Spinal cord (tissue), 10 donors: ENCODE data around the gene ZFHX2. TPM values are rescaled to one million over a fixed set of nuclear protein-coding genes. Genes with fewer than 3 reads are reported as not detected.

Experiments used
- DNase-seq, 6 donors: peaks; one replicate each; pipeline versions ENCODE4 v3.0.0 to v3.0.0-alpha.2; 2013 to 2015; ENCODE audit warnings: low spot score in 6 of 6, low read depth in 4 of 6
- H3K27ac ChIP-seq: one replicate; pipeline ENCODE4 v1.5.1; 2013; ENCODE audit warnings: low read depth, low read length, control low read depth
- H3K27me3 ChIP-seq: one replicate; pipeline ENCODE4 v1.6.1; 2013; ENCODE audit warnings: low read length; ENCODE audit not compliant: control insufficient read depth, insufficient read depth
- H3K36me3 ChIP-seq: one replicate; pipeline ENCODE4 v1.6.1; 2013; ENCODE audit warnings: low read length; ENCODE audit not compliant: control insufficient read depth, insufficient read depth
- H3K4me1 ChIP-seq: one replicate; pipeline ENCODE4 v1.6.1; 2013; ENCODE audit warnings: low read length; ENCODE audit not compliant: control insufficient read depth, insufficient read depth
- H3K4me3 ChIP-seq: one replicate; pipeline ENCODE4 v1.5.1; 2013; ENCODE audit warnings: low read depth, low read length, control low read depth
- H3K9me3 ChIP-seq: one replicate; pipeline ENCODE4 v1.6.1; 2013; ENCODE audit warnings: low read length; ENCODE audit not compliant: control insufficient read depth, insufficient read depth
- WGBS: methylation state at CpG from one replicate; pipeline ENCODE4 v1.1.5; 2013; ENCODE audit warnings: missing lambda C conversion rate; ENCODE audit not compliant: insufficient coverage; 5-methylcytosine and 5-hydroxymethylcytosine counted together
- polyA plus RNA-seq, 2 donors: library from polyadenylated mRNA; unstranded; fragments of 120-200 nt; gene quantifications; one replicate each; pipeline ENCODE4 v1.2.1, GENCODE V29; 2013; ENCODE audit not compliant: insufficient read length in 2 of 2
- total RNA-seq, 2 donors: library from RNA; depleted of rRNA in 1 of 2; stranded (reverse); fragments of 120-200 nt in 1 of 2; fragments of >200 nt in 1 of 2; gene quantifications; one replicate each; pipeline versions ENCODE4 v1.2.3 to v1.2.4, GENCODE V29; 2013 to 2014
- donor health status: healthy.

The ZFHX2 gene
- total and polyA plus RNA-seq, 4 donors: 1.8 to 31.3 (median 14.3) TPM

DNA sequence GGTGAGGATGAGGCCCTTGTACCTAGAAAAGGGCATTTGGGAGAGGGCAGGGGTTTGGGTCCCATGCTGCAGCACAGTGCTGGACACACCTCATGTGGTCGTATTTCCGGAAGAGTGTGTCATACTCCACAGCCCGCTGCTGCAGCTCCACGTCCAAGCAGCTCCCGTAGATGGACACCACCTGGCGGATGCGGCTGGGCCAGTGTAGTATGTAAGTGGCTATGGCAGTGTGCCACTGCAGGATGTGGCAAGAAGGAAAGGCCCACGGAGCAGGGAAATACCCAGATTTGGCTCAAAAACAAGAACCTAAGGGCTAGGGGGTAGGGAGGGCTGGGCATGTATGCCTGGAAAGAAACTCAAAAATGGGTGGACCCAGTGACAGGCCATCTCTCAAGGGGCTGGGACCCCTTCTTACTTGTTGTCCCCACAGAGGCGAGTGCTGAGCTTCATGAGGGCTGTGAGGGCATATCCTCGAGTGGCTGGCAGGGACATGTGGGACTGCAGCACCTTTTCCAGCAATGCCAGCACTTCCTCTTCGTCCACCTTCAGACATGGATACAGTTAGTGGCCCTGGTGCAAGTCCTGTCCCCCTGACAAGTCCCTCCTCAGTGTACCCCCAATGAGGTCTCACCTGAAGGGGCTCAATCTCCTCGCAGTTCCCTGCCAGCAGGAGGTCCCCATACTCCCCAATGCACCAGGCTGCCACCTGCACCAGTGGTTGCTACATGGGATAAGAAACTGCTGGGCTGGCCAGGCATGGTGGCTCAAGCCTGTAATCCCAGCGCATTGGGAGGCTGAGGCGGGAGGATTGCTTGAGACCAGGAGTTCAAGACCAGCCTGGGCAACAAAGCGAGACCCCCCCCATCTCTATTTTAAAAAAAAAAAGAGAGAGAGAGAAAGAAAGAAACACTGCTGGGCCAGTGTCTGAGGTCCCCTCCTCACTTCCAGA lies 10.6 kb upstream of the ZFHX2 start:
- Histone ChIP-seq H3K27ac (no peak overlapping the region), H3K36me3 (peaks cover 31% of the 10 kb centered on the region), H3K4me1 (peaks cover 28% of the 10 kb centered on the region), H3K4me3 (no peak overlapping the region), H3K9me3 (no peaks in the 10 kb centered on the region), H3K27me3 (no peaks in the 10 kb centered on the region)
- no peak for DNase-seq
- WGBS: 87% methylated on average over 12 of the region's 15 CpGs

DNA sequence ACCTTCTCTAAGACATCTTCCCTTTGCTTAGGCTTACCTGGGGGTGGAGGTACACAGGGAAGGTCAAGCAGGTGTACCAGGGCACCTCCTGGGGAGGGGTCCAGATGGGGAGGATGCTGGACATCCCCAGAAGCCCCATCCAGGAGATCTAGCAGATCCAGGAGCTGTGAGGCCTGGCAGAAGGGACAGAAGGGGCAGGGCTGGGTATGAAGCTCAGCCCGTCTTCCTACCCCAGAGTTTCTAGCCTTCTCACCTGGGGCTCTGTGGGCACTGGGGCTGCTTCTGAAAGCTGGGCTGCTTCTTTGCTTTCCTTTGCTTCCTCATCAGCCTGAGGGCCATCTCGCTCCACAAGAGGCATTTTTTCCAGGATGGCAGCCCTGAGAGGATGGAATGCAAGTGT lies 9.7 kb upstream of the ZFHX2 start:
- H3K4me3 ChIP-seq: no peak overlapping the region
- no peaks in the 10 kb centered on the region for H3K27me3 ChIP-seq
- peaks cover 31% of the 10 kb centered on the region for H3K36me3 ChIP-seq
- WGBS: 100% methylated on average over 2 of the region's 2 CpGs
- H3K4me1 ChIP-seq: peaks cover 28% of the 10 kb centered on the region
- no peak overlapping the region for H3K27ac ChIP-seq
- DNase-seq: no peak
- H3K9me3 ChIP-seq: no peaks in the 10 kb centered on the region

DNA sequence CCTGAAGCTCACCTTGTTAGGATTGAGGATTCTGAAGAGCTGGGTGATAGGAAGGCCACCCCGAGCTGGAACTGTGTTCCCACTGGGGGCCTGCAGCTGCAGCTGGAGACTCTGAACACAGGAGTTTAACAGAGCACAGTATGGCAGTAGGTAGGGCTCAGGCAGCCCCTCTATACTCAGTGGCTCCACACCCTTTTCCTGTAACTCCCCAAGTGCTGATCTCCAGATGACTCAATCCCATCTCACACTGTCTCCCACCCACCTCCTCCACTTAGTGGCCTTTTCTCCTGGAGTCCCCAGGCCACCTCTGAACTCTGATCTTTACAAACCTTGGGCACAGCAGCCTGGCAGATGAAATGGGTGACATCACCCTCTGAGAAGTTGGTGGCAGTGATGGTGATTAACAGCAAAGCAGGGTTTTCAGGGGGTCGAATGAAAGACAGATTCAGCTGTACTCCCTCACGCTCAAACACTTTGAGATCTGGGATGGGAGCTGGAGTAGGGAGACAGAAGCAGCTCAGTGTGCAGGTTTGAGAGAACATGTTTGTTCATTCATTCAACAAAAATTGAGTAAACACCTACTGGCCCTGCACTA lies 8.5 kb upstream of the ZFHX2 start:
- 100% methylated on average over 2 of the region's 3 CpGs for WGBS

DNA sequence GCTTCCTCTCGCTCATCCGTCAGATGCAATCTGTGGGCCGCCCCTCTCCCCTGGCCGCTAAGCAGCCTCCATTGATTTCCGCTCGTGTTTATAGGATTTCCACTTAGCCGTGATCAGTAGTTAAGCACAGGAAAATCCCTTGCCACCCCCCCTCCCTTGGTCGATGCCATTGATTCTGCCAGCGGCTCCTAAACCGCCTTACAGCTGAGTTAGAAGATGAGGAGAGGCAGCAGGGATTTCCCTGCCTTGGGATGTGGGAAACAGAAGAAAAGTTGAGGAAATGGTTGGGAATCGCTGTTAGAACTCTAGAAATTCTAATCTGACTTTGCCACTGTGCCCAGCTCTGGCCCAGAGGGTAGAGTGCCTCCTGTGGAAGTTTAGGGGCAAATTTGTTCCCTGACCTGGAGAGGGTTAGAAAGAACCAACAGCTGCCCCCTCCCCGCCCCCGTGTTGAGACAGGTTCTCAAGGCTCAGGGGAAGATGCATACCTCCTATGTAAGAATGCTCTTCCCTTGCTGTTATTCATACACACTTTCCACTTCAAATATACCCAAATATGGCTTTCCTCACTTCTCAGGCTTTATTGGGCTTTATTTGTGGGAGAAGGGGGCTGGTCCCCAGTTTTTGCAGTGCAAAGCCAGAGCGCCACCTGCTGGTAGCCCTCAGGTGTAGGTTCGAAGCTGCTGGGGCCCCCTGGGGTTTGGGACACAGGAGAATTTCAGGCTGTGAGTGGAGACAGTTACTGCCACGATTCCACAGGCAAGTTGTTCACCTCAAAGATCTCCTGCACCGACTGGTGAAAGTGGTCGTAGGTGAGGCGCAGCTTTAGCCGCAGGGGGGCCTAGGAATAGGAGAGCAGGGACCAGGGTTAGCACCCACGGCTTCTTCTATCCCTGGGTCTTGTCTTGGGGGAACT lies 7.7 kb upstream of the ZFHX2 start:
- Histone ChIP-seq H3K4me3 (no peak overlapping the region), H3K36me3 (peaks cover 29% of the 10 kb centered on the region), H3K27me3 (no peaks in the 10 kb centered on the region), H3K9me3 (no peaks in the 10 kb centered on the region), H3K27ac (no peak overlapping the region), H3K4me1 (peaks cover 25% of the 10 kb centered on the region)
- 65% methylated on average over 18 of the region's 21 CpGs for WGBS
- peak in 2 of 6 donors; percentile 78 to 87 for DNase-seq

More for the DNA sequence above, 8.5 kb upstream of the ZFHX2 start:
- no peak for DNase-seq
- Histone ChIP-seq H3K4me1 (peaks cover 22% of the 10 kb centered on the region), H3K9me3 (no peaks in the 10 kb centered on the region), H3K27ac (no peak overlapping the region), H3K27me3 (no peaks in the 10 kb centered on the region), H3K4me3 (no peak overlapping the region), H3K36me3 (peaks cover 29% of the 10 kb centered on the region)

DNA sequence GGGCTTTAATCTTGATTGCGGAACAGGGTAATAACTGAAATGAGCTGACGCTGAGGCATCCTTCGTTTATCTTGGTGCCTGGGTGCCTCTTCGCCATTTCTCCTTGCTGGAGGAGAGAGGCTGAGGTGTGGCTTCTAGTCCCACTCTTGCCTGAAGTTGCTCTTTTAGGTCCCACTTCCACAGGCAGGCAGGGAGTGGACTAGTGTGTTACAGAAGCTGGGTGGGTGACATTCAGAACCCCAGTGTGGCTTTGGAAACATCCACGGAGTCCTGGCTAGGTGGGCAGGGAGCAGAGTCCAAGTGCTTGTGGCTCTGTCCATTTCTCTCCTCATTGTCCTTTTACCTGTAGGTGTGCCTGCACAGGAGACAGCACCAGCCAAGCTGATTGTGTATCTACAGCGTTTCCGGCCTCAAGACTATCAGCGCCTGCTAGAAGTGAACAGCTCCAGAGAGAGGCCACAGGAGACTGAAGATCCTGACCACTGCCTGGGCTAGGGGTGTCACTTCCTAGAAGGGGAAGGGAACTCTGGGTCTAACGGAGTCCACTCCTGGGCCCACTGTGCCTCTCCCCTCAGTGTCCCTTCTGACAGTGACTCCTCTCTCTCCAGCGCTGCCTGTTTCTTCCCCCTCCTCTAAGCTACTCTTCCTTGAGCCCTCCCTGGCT lies 6.9 kb upstream of the ZFHX2 start:
- H3K36me3 ChIP-seq: peaks cover 26% of the 10 kb centered on the region
- H3K9me3 ChIP-seq: no peaks in the 10 kb centered on the region
- DNase-seq: no peak
- H3K27me3 ChIP-seq: no peaks in the 10 kb centered on the region
- no peak overlapping the region for H3K27ac ChIP-seq
- 93% methylated on average over 9 of the region's 10 CpGs for WGBS
- H3K4me1 ChIP-seq: peaks cover 25% of the 10 kb centered on the region
- no peak overlapping the region for H3K4me3 ChIP-seq

DNA sequence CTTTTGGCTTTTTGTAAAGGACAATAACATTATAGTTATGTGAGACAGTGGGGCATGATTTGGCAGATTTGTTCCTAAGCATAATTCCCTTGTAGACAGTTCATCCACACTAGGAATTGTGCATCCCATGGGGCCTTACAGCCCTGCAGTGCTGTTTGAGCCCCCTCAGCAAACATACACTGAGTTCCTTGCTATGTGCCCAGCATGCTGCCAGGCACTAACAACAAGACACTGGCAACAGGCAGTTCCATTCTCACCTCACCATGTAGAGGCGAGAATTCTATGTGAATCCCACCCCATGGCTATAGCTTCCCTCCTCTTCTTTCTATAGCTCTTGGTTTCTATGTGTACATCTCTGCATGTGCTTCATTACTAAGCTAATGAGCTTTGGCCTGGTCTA lies 6.4 kb upstream of the ZFHX2 start:
- H3K27ac ChIP-seq: no peak overlapping the region
- DNase-seq: no peak
- no peaks in the 10 kb centered on the region for H3K27me3 ChIP-seq
- peaks cover 25% of the 10 kb centered on the region for H3K4me1 ChIP-seq
- WGBS: no CpG with 5 or more reads among the region's 1 CpG
- peaks cover 26% of the 10 kb centered on the region for H3K36me3 ChIP-seq
- no peaks in the 10 kb centered on the region for H3K9me3 ChIP-seq
- H3K4me3 ChIP-seq: no peak overlapping the region

DNA sequence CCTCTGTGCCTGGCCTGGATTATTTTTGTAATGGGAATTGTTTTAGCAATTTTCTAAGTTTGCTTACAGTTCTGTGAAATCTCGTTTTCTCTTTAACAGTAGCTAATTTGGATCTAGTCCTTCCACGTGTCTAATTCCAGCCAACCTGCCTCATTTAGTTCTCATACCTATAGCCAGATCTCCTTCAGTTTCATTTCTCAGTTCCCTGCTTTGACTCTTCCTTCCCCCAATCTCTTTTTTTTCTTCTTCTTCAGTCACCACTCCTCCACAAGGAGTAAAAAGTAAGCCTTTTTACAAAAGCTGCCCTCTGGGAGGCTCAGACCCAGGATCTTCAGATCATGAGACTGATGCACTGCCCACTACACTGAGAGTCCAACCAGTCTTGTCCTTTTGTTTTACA lies 6.0 kb upstream of the ZFHX2 start:
- H3K4me3 ChIP-seq: no peak overlapping the region
- H3K4me1 ChIP-seq: peaks cover 25% of the 10 kb centered on the region
- no peak overlapping the region for H3K27ac ChIP-seq
- WGBS: 73% methylated on average over 2 of the region's 2 CpGs
- no peaks in the 10 kb centered on the region for H3K9me3 ChIP-seq
- no peak for DNase-seq
- peaks cover 26% of the 10 kb centered on the region for H3K36me3 ChIP-seq
- no peaks in the 10 kb centered on the region for H3K27me3 ChIP-seq

DNA sequence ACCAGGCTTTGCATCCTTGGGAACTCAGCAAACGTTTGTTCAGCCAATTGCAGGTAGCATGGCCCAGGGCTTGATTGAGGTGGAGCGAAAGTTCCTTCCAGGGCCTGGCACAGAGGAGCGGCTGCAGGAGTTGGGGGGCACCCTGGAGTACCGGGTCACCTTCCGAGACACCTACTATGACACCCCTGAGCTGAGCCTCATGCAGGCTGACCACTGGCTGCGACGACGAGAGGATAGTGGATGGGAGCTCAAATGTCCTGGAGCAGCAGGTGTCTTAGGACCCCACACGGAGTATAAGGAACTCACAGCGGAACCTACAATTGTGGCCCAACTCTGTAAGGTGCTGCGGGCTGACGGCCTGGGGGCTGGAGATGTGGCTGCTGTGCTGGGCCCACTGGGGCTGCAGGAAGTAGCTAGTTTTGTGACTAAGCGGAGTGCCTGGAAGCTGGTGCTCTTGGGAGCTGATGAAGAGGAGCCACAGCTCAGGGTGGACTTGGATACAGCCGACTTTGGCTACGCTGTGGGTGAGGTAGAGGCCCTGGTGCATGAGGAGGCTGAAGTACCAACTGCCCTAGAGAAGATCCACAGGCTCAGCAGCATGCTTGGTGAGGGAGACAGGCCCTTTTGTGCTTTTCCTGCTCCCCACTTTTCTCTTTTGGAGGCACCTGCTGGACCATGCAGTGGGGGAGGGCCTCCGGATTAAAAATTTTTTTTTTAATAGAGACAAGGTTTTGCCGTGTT lies 5.3 kb upstream of the ZFHX2 start:
- H3K36me3 ChIP-seq: peaks cover 24% of the 10 kb centered on the region
- H3K27ac ChIP-seq: peak overlapping the region; percentile 95
- peak overlapping the region; percentile 92 for H3K4me3 ChIP-seq
- peaks cover 30% of the 10 kb centered on the region for H3K4me1 ChIP-seq
- no peaks in the 10 kb centered on the region for H3K9me3 ChIP-seq
- WGBS: 50% methylated on average over 17 of the region's 17 CpGs
- no peaks in the 10 kb centered on the region for H3K27me3 ChIP-seq
- no peak for DNase-seq
